ENCODE results near the gene ELAPOR2.

ELAPOR2 gene

DNA sequence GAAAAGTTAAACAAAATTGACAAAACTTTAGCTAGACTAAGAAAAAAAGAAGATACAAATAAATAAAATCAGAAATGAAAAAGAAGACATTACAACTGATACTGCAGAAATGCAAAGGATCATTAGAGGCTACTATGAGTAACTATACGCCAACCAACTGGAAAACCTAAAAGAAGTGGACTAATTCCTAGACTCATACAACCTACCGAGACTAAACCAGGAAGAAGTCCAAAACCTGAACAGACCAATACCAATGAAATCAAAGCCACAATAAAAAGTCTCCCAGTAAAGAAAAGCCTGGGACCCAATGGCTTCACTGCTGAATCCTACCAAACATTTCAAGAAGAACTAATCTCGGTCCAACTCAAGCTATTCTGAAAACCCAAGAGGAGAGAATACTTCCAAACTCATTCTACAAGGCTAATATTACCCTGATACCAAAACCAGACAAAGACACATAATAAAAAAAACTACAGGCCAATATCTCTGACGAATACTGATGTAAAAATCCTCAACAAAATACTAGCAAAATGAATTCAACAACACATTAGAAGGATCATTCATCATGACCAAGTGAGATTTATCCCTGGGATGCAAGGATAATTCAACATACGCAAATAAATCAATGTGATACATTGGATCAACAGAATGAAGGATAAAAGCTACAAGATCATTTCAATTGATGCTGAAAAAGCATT is 20.3 kb downstream of the ELAPOR2 start:
- TF ChIP-seq, protein P1, sequence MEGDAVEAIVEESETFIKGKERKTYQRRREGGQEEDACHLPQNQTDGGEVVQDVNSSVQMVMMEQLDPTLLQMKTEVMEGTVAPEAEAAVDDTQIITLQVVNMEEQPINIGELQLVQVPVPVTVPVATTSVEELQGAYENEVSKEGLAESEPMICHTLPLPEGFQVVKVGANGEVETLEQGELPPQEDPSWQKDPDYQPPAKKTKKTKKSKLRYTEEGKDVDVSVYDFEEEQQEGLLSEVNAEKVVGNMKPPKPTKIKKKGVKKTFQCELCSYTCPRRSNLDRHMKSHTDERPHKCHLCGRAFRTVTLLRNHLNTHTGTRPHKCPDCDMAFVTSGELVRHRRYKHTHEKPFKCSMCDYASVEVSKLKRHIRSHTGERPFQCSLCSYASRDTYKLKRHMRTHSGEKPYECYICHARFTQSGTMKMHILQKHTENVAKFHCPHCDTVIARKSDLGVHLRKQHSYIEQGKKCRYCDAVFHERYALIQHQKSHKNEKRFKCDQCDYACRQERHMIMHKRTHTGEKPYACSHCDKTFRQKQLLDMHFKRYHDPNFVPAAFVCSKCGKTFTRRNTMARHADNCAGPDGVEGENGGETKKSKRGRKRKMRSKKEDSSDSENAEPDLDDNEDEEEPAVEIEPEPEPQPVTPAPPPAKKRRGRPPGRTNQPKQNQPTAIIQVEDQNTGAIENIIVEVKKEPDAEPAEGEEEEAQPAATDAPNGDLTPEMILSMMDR (IDR thresholded peaks at IDR 0.05; ENCODE audit: low read depth, low read length) = no peak
- no peak overlapping the region for H3K4me3 ChIP-seq (ENCODE audit: low read depth, low read length)

DNA sequence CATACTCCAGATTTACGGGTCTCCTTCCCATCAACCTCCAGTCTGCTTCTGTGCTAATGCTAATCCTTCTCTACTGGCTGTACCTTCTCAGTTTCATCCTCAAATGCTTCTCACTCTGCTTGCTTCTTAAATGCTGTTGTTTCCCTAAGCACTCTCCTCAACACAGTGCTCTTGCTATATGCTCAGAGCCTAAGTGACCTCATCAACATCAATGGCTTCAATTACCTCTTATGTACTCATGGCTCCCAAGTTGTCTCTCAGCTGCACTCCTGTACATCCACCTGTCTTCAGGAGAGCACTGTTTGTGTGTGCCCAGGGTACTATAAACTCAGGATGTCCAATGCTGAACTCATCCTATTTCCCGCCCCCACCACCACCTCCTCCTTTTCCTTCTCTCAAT is 22.5 kb downstream of the ELAPOR2 start:
- TF ChIP-seq, protein P1 (IDR thresholded peaks at IDR 0.05; ENCODE audit: low read depth, low read length) = no peak

DNA sequence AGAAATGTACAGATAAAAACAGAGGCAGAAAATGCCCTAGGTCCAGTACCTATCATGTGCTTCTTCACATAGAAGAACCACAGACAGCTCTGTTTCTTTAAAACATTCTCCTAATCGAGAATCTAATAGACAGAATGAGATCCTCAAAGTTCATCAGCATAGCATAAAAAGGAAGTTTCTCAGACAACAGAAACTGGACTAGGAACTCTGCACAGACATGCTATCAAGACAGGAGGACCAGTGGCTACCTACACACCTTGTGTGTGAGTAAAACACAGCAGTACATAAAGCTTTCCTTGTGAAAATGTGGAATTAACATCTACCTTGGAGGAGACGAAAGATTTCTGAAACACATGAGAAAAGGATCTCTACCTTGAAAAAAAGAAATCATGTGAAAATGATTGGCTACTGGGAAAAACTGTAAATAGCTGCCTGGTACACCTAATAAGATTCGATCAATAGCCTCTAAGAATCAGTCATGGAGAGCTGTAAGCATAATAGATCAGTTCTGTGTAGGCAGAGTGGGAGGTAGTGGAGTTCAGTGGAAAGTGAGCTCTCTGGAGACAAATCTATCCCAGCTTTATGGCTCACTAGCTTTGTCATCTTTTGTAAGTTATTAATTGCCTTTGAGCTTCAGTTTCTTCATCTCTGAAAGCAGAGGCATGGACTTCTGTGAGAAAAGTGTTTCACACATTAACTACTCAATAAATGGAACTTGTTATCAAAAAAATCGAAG is 26.7 kb downstream of the ELAPOR2 start:
- TF ChIP-seq, protein P1 (IDR thresholded peaks at IDR 0.05; ENCODE audit: low read depth, low read length) = no peak
- no peak overlapping the region for H3K4me3 ChIP-seq (ENCODE audit: low read depth, low read length)

More for the DNA sequence above, 22.5 kb downstream of the ELAPOR2 start:
- no peak overlapping the region for H3K4me3 ChIP-seq (ENCODE audit: low read depth, low read length)

DNA sequence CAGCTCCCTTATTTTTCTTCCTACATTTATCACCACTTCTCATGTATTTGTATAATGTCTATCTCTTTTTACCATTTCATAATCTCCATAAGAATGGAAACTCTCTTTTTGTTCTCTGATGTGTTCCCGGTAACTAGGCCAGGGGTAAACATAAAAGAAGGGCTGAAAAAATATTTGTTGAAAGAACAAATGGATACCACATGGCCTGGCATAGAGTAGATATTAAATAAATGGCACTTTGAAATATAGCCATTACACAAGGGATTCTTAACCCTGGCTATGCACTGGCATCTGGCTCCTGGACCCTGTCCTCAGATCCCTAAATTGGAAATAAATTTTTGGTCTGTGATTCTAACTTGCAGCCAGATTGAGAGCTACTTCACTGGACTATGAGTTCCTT is 30.4 kb downstream of the ELAPOR2 start:
- H3K4me3 ChIP-seq (ENCODE audit: low read depth, low read length) = no peak overlapping the region
- TF ChIP-seq, protein P1 (IDR thresholded peaks at IDR 0.05; ENCODE audit: low read depth, low read length) = no peak

DNA sequence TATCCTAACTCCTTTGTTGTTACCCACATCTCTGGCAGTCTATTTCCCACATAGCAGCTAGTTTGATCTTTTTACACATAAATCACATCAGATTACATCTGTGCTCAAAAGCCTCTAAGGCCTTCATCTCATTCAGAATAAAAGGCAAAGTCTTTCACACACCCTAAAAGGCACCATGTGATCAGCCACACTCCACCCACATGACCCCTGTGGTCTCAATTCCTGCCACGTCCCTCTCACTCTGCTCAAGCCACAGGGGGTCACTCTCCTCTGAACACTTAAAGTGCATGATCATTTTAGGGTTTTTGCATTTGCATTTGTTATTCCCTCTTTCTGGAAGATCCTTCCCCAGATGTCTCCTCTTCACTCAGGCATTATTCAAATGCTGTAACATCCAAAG is 30.8 kb downstream of the ELAPOR2 start:
- no peak overlapping the region for H3K4me3 ChIP-seq (ENCODE audit: low read depth, low read length)
- TF ChIP-seq, protein P1 (IDR thresholded peaks at IDR 0.05; ENCODE audit: low read depth, low read length) = no peak

DNA sequence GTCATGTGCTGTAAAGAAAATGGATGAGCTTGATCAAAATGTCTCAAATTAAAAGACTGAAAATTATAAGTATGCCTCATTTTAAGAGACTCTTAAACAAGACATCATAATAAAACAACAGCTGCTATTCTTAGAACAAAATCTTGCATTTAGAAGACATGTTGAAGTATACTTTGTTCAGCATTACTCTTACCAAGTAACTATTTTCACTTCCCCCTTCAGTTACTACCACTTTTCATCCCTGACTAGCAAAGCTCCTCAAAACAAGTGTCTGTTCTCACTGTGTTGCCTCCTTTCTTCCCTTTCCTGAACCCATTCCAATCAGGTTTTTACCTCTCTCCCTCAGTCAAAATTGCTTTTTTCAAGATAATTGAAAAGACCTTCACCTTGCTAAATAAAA is 31.6 kb downstream of the ELAPOR2 start:
- H3K4me3 ChIP-seq (ENCODE audit: low read depth, low read length) = no peak overlapping the region
- TF ChIP-seq, protein P1 (IDR thresholded peaks at IDR 0.05; ENCODE audit: low read depth, low read length) = no peak

DNA sequence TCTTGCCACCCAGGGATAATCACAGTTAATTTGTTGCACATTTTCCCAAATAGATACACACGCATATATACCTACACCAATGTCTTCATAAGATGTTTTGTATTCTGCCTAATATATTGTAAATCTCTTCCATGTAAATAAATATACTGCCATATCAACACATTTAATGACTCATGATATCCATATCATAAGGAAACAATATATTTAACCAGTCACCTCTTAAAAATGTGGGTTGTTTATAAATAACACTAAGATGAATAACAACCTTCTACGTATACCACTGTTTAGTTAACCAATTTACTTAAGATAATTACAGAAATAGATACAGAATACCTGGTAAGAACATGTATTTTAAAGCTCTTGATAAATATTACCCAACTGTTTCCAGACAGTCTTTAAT is 38.2 kb downstream of the ELAPOR2 start:
- no peak overlapping the region for H3K4me3 ChIP-seq (ENCODE audit: low read depth, low read length)
- TF ChIP-seq, protein P1 (IDR thresholded peaks at IDR 0.05; ENCODE audit: low read depth, low read length) = no peak
